PC-3 (cell line): Measurements from ENCODE around the gene LAMA3.

Experiments used
- EZH2 ChIP-seq: fragments of 300-600 bp; sonication (generic); IDR thresholded peaks from one replicate; pipeline ENCODE4 v1.6.1; 2017; ENCODE audit warnings: antibody characterized with exemption, mild to moderate bottlenecking, low read length; ENCODE audit not compliant: unreplicated experiment
- TF ChIP-seq, protein P1 (sequence below): fragments of 300-600 bp; sonication (generic); conservative IDR thresholded peaks from 2 replicates; pipeline ENCODE4 v1.5.1; 2017; ENCODE audit warnings: antibody characterized with exemption, low read depth, mild to moderate bottlenecking, low read length

DNA sequence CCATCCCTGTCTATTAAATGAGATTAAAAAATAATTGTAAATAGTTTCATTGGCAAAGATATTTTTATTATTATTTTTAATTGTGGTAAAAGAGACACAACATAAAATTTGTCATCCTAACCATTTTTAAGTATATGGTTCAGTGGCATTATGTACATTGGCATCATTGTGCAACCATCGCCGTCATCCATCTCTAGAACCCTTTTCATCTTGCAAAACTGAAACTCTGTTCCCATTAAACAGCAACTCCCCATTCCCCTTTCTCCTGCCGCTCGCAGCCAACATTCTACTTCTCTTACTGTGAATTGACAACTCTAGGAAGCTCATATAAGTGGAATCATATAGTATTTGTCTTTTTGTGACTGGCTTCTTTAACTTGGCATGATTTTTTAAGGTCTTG is 25.3 kb downstream of the LAMA3 start:
- TF ChIP-seq, protein P1, sequence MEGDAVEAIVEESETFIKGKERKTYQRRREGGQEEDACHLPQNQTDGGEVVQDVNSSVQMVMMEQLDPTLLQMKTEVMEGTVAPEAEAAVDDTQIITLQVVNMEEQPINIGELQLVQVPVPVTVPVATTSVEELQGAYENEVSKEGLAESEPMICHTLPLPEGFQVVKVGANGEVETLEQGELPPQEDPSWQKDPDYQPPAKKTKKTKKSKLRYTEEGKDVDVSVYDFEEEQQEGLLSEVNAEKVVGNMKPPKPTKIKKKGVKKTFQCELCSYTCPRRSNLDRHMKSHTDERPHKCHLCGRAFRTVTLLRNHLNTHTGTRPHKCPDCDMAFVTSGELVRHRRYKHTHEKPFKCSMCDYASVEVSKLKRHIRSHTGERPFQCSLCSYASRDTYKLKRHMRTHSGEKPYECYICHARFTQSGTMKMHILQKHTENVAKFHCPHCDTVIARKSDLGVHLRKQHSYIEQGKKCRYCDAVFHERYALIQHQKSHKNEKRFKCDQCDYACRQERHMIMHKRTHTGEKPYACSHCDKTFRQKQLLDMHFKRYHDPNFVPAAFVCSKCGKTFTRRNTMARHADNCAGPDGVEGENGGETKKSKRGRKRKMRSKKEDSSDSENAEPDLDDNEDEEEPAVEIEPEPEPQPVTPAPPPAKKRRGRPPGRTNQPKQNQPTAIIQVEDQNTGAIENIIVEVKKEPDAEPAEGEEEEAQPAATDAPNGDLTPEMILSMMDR, result no peak
- no peak for TF ChIP-seq EZH2
